ENCODE measurements around the gene DENND2D. TPM values are rescaled to one million over a fixed set of nuclear protein-coding genes. Genes with fewer than 3 reads are reported as not detected.

The DENND2D gene, protein sequence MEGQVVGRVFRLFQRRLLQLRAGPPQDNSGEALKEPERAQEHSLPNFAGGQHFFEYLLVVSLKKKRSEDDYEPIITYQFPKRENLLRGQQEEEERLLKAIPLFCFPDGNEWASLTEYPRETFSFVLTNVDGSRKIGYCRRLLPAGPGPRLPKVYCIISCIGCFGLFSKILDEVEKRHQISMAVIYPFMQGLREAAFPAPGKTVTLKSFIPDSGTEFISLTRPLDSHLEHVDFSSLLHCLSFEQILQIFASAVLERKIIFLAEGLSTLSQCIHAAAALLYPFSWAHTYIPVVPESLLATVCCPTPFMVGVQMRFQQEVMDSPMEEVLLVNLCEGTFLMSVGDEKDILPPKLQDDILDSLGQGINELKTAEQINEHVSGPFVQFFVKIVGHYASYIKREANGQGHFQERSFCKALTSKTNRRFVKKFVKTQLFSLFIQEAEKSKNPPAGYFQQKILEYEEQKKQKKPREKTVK
- total RNA-seq (2022; extraction: Qiagen RNA extraction), result 1.0 to 1.3 TPM (median 1.1 TPM) in 5 replicates

GRCh38 chr1:111199881-111200801, at the start of gene DENND2D:
Gene DENND2D (minus strand): TSS chr1:111200646. CDS start chr1:111200459, 187 bp downstream.

GRCh38 chr1:111227434-111227833, 27.0 kb upstream of the DENND2D start, which contains the start of gene CHI3L2:
Gene CHI3L2 (plus strand): TSS chr1:111227713. CDS start chr1:111227730, 17 bp downstream.

DNA sequence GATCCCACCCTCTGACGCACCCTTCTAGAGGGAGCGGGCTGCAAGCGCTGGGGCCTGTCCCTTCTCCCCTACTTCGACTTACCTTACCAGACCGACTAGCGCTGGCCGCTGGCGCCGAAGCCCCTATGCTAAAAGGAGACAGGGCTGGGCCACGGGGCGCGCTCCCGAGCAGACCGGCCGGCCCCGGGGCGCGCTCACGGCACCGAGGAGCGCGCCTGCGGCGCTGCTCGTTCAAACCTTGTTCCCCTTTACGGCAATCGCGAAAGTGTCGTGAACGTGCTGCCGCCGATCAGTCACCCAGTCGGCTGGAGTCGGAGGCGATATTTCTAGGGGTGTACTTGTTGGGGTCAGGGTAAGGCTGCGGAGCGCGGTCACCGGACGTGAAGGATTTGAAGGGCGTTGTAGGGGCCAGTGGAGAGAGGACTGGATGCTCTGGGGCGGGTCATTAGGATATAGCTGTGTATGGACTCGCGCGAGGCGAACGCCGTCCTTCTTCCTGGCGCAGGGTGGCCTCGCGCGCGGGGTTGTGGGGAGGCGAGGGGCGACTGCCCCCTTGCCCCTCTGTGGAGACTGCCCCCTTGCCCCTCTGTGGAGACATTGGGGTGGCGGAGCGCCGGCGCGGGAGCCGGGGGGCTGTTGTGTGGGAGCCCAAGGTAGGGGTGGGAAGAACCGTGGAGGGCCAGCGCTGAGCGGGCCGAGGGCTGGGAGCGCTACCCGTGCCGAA, 60.3 kb downstream of the DENND2D start, which contains the start of the genes CEPT1 and DRAM2:
Gene CEPT1 (plus strand): TSS at position 268 of the 724 bp plus-strand sequence. CDS start 7,492 bp downstream, outside the sequence.
Gene DRAM2 (minus strand): TSS at position 138 of the 724 bp plus-strand sequence. CDS start 8,539 bp downstream, outside the sequence.

Other genes starting within 250 kb of the DENND2D start
- gene LRIF1, start 236.7 kb downstream of the DENND2D start, total RNA-seq (2022; extraction: Qiagen RNA extraction), result 16.9 to 19.2 TPM (median 18.3 TPM) in 5 replicates
- gene DRAM2, start 60.6 kb downstream of the DENND2D start, total RNA-seq (2022; extraction: Qiagen RNA extraction), result 16.8 to 21.1 TPM (median 19.4 TPM) in 5 replicates
- 11.4 to 15.3 TPM (median 14.1 TPM) in 5 replicates for gene CEPT1, start 60.4 kb downstream of the DENND2D start, total RNA-seq (2022; extraction: Qiagen RNA extraction)
- gene CHI3L2, start 27.1 kb upstream of the DENND2D start, total RNA-seq (2022; extraction: Qiagen RNA extraction), result 0.20 to 0.41 TPM (median 0.35 TPM) in 5 replicates
- not detected in 5 replicates for gene CHIA, start 90.2 kb upstream of the DENND2D start, total RNA-seq (2022; extraction: Qiagen RNA extraction)
- gene OVGP1, start 227.1 kb upstream of the DENND2D start, total RNA-seq (2022; extraction: Qiagen RNA extraction), result 0.68 to 1.1 TPM (median 0.91 TPM) in 5 replicates
- gene WDR77, start 248.6 kb upstream of the DENND2D start, total RNA-seq (2022; extraction: Qiagen RNA extraction), result 33.3 to 45.9 TPM (median 40.8 TPM) in 5 replicates
- 233 to 282 TPM (median 248 TPM) in 5 replicates for gene ATP5PB, start 248.8 kb upstream of the DENND2D start, total RNA-seq (2022; extraction: Qiagen RNA extraction)